ENCODE measurements around the gene MZT2B.
A peak's percentile ranks its signal among the peaks of the same experiment; 100 is the strongest.
"Not testable (repeated sequence)": the region's sequence is repeated elsewhere in the genome, so short reads cannot be mapped to it uniquely, and the experiment has no call there.

MZT2B gene

GRCh38 chr2:130181880-130182682 is at the start of gene MZT2B:
Gene MZT2B (plus strand): TSS chr2:130182262. CDS start chr2:130182283, 21 bp downstream.
- peak; percentile 88 for DNase-seq

- no peak for DNase-seq
Measured at GRCh38 chr2:130135692-130136541, 46.1 kb upstream of the MZT2B start.

GRCh38 chr2:130136546-130136945 is 45.5 kb upstream of the MZT2B start:
- DNase-seq: not testable (repeated sequence)

- not testable (repeated sequence) for DNase-seq
Measured at GRCh38 chr2:130137118-130137517, 44.9 kb upstream of the MZT2B start.

GRCh38 chr2:130138326-130138725 is 43.7 kb upstream of the MZT2B start:
- not testable (repeated sequence) for DNase-seq

GRCh38 chr2:130138841-130139251 is 43.2 kb upstream of the MZT2B start:
- peak; percentile 48 for DNase-seq

- DNase-seq: peak; percentile 35
Measured at GRCh38 chr2:130139331-130140280, 42.5 kb upstream of the MZT2B start.

- not testable (repeated sequence) for DNase-seq
Measured at GRCh38 chr2:130140516-130140915, 41.5 kb upstream of the MZT2B start.

GRCh38 chr2:130141002-130141401 is 41.1 kb upstream of the MZT2B start:
- DNase-seq: not testable (repeated sequence)

- DNase-seq: not testable (repeated sequence)
Measured at GRCh38 chr2:130141645-130142370, 40.3 kb upstream of the MZT2B start.

- not testable (repeated sequence) for DNase-seq
Measured at GRCh38 chr2:130142396-130143265, 39.4 kb upstream of the MZT2B start.

- DNase-seq: not testable (repeated sequence)
Measured at GRCh38 chr2:130143266-130144039, 38.6 kb upstream of the MZT2B start.

GRCh38 chr2:130145006-130145414 is 37.1 kb upstream of the MZT2B start, which contains the start of gene CCDC74B:
Gene CCDC74B (minus strand): TSS chr2:130145112. CDS start chr2:130144996, 116 bp downstream.
- DNase-seq: peak; percentile 75

- DNase-seq: not testable (repeated sequence)
Measured at GRCh38 chr2:130148515-130148914, 33.5 kb upstream of the MZT2B start.

- DNase-seq: no peak
Measured at GRCh38 chr2:130150181-130151144, 31.6 kb upstream of the MZT2B start.

- DNase-seq: not testable (repeated sequence)
Measured at GRCh38 chr2:130151145-130151512, 30.9 kb upstream of the MZT2B start.

GRCh38 chr2:130152136-130152815 is 29.8 kb upstream of the MZT2B start:
- not testable (repeated sequence) for DNase-seq

Measured in NCI-H345 (cell line).